PC-9 (cell line): ENCODE data around the gene LEUTX. TPM values are rescaled to one million over a fixed set of nuclear protein-coding genes. Genes with fewer than 3 reads are reported as not detected.

Experiments
- BruUV-seq: library from RNA; stranded (reverse); fragments of 400-500 nt; replicated peaks from 2 replicates; lab custom pipeline; 2021; lab: Mats Ljungman, UMichigan
- CTCF ChIA-PET: fragments of 300-600 bp; sonication (Branson Sonifier 250); formaldehyde crosslinking; loops from one replicate; lab custom pipeline; 2022; ENCODE audit warnings: antibody characterized with exemption; lab: Charles Lee
- POLR2A ChIA-PET: fragments of 300-600 bp; sonication (Branson Sonifier 250); formaldehyde crosslinking; loops from one replicate; lab custom pipeline; 2022; ENCODE audit warnings: antibody characterized with exemption; ENCODE audit not compliant: unreplicated experiment; lab: Charles Lee
- DNase-seq, 2 experiments: peaks; one replicate each; pipeline versions ENCODE4 v3.0.0 to v3.0.0-alpha.2; 2015 to 2022; ENCODE audit warnings: mixed read lengths in 1 of 2
- H2AFZ ChIP-seq: fragments of 200-600 bp; sonication (generic); 2 replicates; pipeline ENCODE4 v1.8.1; 2017; ENCODE audit warnings: antibody characterized with exemption
- H3F3A ChIP-seq: fragments of 200-600 bp; sonication (generic); 2 replicates; pipeline ENCODE4 v1.8.1; 2017; ENCODE audit warnings: antibody characterized with exemption, mild to moderate bottlenecking, low read depth; ENCODE audit not compliant: insufficient read depth
- H3K27ac ChIP-seq: fragments of 200-600 bp; sonication (generic); 2 replicates; pipeline ENCODE4 v1.6.1; 2016; ENCODE audit warnings: mixed run types
- H3K27me3 ChIP-seq: fragments of 200-600 bp; sonication (generic); 2 replicates; pipeline ENCODE4 v1.6.1; 2016; ENCODE audit warnings: low read depth, mixed run types; ENCODE audit not compliant: insufficient read depth
- H3K36me3 ChIP-seq: fragments of 200-600 bp; sonication (generic); 2 replicates; pipeline ENCODE4 v1.6.1; 2016; ENCODE audit warnings: low read depth, mixed run types
- H3K4me1 ChIP-seq: fragments of 200-600 bp; sonication (generic); replicated peaks from 2 replicates; pipeline ENCODE4 v1.6.1; 2016; ENCODE audit warnings: mixed run types; ENCODE audit not compliant: insufficient read depth
- H3K4me2 ChIP-seq: fragments of 200-600 bp; sonication (generic); 2 replicates; pipeline ENCODE4 v1.6.1; 2017; ENCODE audit warnings: mixed run types
- H3K4me3 ChIP-seq: fragments of 200-600 bp; sonication (generic); 2 replicates; pipeline ENCODE4 v1.6.1; 2016; ENCODE audit warnings: mixed run types
- H3K79me2 ChIP-seq: fragments of 200-600 bp; sonication (generic); 2 replicates; pipeline ENCODE4 v1.6.1; 2017; ENCODE audit warnings: low read depth, mixed run types
- H3K9me2 ChIP-seq: fragments of 200-600 bp; sonication (generic); 2 replicates; pipeline ENCODE4 v1.8.1; 2017; ENCODE audit warnings: mild to moderate bottlenecking; ENCODE audit not compliant: insufficient read depth
- H3K9me3 ChIP-seq: fragments of 200-600 bp; sonication (generic); 2 replicates; pipeline ENCODE4 v1.8.1; 2016; ENCODE audit warnings: low read depth; ENCODE audit not compliant: insufficient read depth
- H4K20me1 ChIP-seq: fragments of 200-600 bp; sonication (generic); 2 replicates; pipeline ENCODE4 v1.8.1; 2017; ENCODE audit not compliant: insufficient read depth
- CTCF ChIP-seq: fragments of 200-600 bp; sonication (generic); conservative IDR thresholded peaks from 2 replicates; pipeline ENCODE4 v1.6.1; 2017; ENCODE audit warnings: mixed run types, antibody characterized with exemption, mild to moderate bottlenecking, moderate library complexity
- EZH2 ChIP-seq: fragments of 200-600 bp; sonication (generic); IDR thresholded peaks from 2 replicates; pipeline ENCODE4 v1.8.0; 2017; ENCODE audit warnings: antibody characterized with exemption, low read depth
- intact Hi-C: fragments of 100-400 bp; cut with micrococcal nuclease; formaldehyde crosslinking; loops from one replicate; pipeline ENCODE4 v1.10.0; 2022; ENCODE audit not compliant: unreplicated experiment
- total RNA-seq: library from RNA; stranded (reverse); gene quantifications from 2 replicates; pipeline ENCODE4 v1.2.3, GENCODE V29; 2021

The LEUTX gene
- total RNA-seq, 1 experiment from 2014 or later: not detected

- TF ChIP-seq EZH2 (no peak), CTCF (no peak)
- DNase-seq: no peak
- intact Hi-C loops: loop anchor here (10.0 kb wide), 1 partner anchor 350 kb away; no protein-coding TSS in a partner anchor
- Histone ChIP-seq H3K4me2 (no peak overlapping the region), H3K27ac (no peak overlapping the region), H3K27me3 (peaks cover 9% of the 10 kb centered on the region; the same call in 1 of the 2 replicates), H3K9me3 (no peaks in the 10 kb centered on the region), H3K36me3 (no peaks in the 10 kb centered on the region), H3F3A (0 out of 2 replicates have a peak, but pooled peaks cover 4% of the 10 kb centered on the region), H4K20me1 (no peaks in the 10 kb centered on the region), H3K4me1 (no peaks in the 10 kb centered on the region), H2AFZ (no peak overlapping the region), H3K4me3 (no peak overlapping the region), H3K9me2 (no peaks in the 10 kb centered on the region), H3K79me2 (no peaks in the 10 kb centered on the region)
- POLR2A ChIA-PET: no interaction called here
- no TSS peak for BruUV-seq
- CTCF ChIA-PET: no interaction called here
These were observed 16.3 kb downstream of the LEUTX start for GRCh38 chr19:39795001-39795400.

DNA sequence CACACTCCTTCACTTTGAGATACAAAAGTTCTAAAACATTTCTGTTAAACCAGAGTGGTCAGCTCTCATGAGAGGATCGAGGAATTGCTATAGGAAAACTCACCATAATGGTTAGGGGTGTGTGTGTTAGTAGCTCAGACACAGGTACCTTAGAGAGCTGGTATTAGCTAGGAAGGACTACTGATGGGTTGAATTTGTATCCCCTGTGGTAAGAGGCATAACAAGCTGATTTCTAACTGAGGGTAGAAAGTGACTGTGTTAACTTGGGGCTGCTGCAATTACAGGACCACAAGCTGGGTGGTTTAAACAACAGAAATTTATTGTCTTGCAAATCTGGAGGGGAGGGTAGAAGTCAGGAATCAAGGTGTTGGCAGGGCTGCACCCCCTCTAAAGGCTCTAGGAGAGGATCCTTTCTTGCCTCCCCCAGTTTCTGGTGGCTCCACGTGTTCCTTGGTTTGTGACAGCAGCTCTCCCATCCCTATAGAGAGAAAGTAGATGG is 17.4 kb downstream of the LEUTX start:
- H3K27ac ChIP-seq: no peak overlapping the region
- no peak for DNase-seq
- H3K4me2 ChIP-seq: no peak overlapping the region
- no peaks in the 10 kb centered on the region for H3K79me2 ChIP-seq
- H3K36me3 ChIP-seq: no peaks in the 10 kb centered on the region
- no peaks in the 10 kb centered on the region for H3K9me3 ChIP-seq
- no peaks in the 10 kb centered on the region for H4K20me1 ChIP-seq
- H3K27me3 ChIP-seq: peaks cover 9% of the 10 kb centered on the region; the same call in 1 of the 2 replicates
- intact Hi-C loops: loop anchor here (10.0 kb wide), 1 partner anchor 349 kb away; no protein-coding TSS in a partner anchor
- H3K9me2 ChIP-seq: no peaks in the 10 kb centered on the region
- CTCF ChIA-PET: interaction anchor here (0.6 to 0.7 kb wide), 2 partner anchors 321 to 839 kb away, joined by 5 to 6 read pairs; no protein-coding TSS in a partner anchor
- BruUV-seq: no TSS peak
- H3K4me3 ChIP-seq: no peak overlapping the region
- 0 out of 2 replicates have a peak, but pooled peaks cover 4% of the 10 kb centered on the region for H3F3A ChIP-seq
- no peak overlapping the region for H2AFZ ChIP-seq
- TF ChIP-seq EZH2 (no peak), CTCF (no peak)
- no peaks in the 10 kb centered on the region for H3K4me1 ChIP-seq
- POLR2A ChIA-PET: no interaction called here

DNA sequence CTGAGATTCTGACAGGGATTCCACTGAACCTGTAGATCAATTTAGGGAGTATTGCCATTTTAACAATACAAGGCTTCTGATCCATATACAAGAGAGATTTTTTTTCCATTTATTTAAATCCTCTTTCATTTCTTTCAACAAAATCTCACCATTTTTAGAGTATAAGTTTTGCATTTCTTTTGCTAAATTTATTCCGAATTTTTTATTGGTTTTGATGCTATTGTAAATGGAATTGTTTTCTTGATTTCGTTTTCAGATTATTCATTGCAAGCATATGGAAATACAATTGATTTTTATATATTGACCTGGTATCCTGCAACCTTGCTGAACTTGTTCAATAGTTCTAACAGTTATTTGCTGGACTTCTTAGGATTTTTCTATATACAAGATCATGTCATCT is 18.4 kb downstream of the LEUTX start:
- Histone ChIP-seq H3K4me3 (no peak overlapping the region), H3K27ac (no peak overlapping the region), H3K9me3 (no peaks in the 10 kb centered on the region), H3K36me3 (no peaks in the 10 kb centered on the region), H3F3A (0 out of 2 replicates have a peak, but pooled peaks cover 4% of the 10 kb centered on the region), H3K9me2 (no peaks in the 10 kb centered on the region), H3K27me3 (peaks cover 9% of the 10 kb centered on the region; the same call in 1 of the 2 replicates), H3K4me2 (no peak overlapping the region), H2AFZ (no peak overlapping the region), H4K20me1 (no peaks in the 10 kb centered on the region), H3K4me1 (no peaks in the 10 kb centered on the region), H3K79me2 (no peaks in the 10 kb centered on the region)
- intact Hi-C loops: loop anchor here (10.0 kb wide), 1 partner anchor 348 kb away; no protein-coding TSS in a partner anchor
- BruUV-seq: no TSS peak
- DNase-seq: no peak
- TF ChIP-seq EZH2 (no peak), CTCF (no peak)
- ChIA-PET CTCF (no interaction called here), POLR2A (no interaction called here)
